HFF-Myc (cell line): ENCODE measurements around the gene BBOX1.
"Not testable (repeated sequence)": the region's sequence is repeated elsewhere in the genome, so short reads cannot be mapped to it uniquely, and the experiment has no call there.

ENCODE experiments used
- DNase-seq: peaks from one replicate; pipeline ENCODE4 v3.0.0-alpha.2; 2011; ENCODE audit warnings: low read depth; ENCODE audit errors: extremely low read depth
- H3K4me3 ChIP-seq: replicated peaks from 2 replicates; pipeline ENCODE4 v1.5.1; 2011; ENCODE audit warnings: low read depth, mild to moderate bottlenecking, control low read depth, low read length
- CTCF ChIP-seq: IDR thresholded peaks from 2 replicates; pipeline ENCODE4 v1.5.1; 2012; ENCODE audit warnings: mild to moderate bottlenecking, low read depth, low read length, control low read depth; ENCODE audit errors: missing control alignments

The BBOX1 gene

DNA sequence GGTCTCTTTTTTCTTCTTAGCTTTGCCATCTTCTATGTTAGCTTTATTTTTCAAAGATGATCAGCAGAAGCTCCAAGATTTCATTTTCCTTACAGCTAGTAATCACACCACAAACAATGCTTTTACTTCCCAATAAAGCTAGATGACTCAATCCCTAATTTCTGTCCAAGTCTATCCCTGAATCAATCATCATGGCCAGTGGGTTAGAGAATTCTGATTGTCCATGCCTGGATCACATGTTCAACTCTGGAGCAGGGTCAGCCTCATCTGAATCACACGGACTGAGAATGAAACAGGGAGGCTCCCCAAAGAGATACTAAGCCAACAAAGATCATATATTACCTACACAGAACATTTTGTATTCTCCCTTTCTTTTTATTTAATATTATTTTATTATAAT is 79.6 kb downstream of the BBOX1 start:
- H3K4me3 ChIP-seq, result no peak overlapping the region
- no peak for TF ChIP-seq CTCF
- DNase-seq, result no peak

- TF ChIP-seq CTCF, result no peak
Measured at GRCh38 chr11:27122001-27122400, 81.4 kb downstream of the BBOX1 start.

DNA sequence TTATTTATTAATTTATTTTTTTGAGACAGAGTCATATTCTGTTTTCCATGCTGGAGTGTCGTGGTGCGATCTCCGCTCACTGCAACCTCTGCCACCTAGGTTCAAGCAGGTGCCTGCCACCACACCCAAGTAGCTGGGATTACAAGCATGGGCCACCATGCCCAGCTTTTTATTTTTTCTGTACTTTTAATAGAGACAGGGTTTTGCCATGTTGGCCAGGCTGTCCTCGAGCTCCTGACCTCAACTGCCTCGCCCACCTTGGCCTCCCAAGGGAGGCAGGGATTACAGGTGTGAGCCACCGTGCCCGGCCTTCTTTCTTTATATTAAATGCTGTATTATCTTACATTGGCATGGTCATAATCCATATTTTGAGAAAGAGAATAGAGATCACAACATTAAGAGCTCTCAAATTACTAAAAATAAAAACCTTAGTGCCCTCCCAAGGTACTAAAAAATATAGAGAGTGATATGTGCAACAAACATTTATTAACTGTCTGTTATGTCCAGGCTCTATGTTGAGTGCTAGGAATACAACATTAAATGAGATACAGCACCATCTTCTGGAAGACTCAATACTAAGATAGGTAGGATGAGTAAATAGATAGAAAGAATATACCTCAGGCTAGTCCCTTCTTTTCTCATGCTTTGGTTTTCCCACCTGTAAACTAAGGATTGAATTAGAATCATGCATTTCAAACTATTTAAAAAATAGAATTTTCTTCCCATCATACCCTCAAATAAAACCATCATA is 84.1 kb downstream of the BBOX1 start:
- no peak for DNase-seq
- H3K4me3 ChIP-seq, result no peak overlapping the region
- peak; percentile 5 for TF ChIP-seq CTCF

More at GRCh38 chr11:27122001-27122400, 81.4 kb downstream of the BBOX1 start:
- no peak for DNase-seq
- H3K4me3 ChIP-seq, result no peak overlapping the region

DNA sequence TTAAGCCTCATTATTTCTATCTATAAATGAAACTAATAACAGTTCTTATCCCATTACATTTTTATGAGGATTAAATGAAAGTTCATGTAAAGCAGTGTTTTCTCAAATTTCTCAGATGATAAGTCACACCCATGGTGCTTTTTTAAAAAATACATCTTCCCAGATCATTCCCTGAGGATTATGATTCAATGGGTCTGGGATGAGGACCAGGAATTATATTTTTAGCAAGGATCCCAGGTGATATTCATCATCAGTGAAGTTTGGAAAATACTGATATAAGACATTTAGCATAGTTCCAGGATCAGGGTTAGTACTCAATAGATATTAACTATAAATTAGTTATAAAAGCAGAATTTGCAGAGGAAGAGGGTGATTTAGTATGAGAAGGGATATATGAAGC is 89.1 kb downstream of the BBOX1 start:
- no peak for TF ChIP-seq CTCF
- DNase-seq, result no peak
- H3K4me3 ChIP-seq, result no peak overlapping the region

DNA sequence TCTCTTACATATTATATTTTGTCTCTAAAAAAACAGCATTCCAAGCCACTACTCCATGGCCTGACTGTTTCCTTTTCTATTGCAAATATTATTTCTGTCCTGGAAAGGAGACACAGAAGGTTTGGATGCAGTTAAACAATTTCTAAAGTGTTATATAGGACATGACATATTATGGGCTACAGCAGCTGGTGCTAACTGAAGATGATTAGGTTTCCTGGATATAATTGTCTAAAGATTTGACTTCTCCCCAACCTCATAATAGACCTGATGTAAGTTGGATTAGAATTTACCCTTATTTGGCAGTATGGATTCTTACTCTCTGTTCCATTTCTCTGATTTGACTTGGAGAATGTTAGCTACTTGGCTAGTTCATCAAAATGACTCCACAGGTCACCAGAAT is 90.2 kb downstream of the BBOX1 start:
- no peak overlapping the region for H3K4me3 ChIP-seq
- no peak for TF ChIP-seq CTCF
- DNase-seq, result no peak

GRCh38 chr11:27135924-27136329 is 95.3 kb downstream of the BBOX1 start:
- H3K4me3 ChIP-seq, DNase-seq: not testable (repeated sequence)

GRCh38 chr11:27138716-27139115 is 98.1 kb downstream of the BBOX1 start:
- no peak overlapping the region for H3K4me3 ChIP-seq
- no peak for TF ChIP-seq CTCF
- DNase-seq, result no peak
